ENCODE data around the gene IGSF21.

Gene IGSF21

DNA sequence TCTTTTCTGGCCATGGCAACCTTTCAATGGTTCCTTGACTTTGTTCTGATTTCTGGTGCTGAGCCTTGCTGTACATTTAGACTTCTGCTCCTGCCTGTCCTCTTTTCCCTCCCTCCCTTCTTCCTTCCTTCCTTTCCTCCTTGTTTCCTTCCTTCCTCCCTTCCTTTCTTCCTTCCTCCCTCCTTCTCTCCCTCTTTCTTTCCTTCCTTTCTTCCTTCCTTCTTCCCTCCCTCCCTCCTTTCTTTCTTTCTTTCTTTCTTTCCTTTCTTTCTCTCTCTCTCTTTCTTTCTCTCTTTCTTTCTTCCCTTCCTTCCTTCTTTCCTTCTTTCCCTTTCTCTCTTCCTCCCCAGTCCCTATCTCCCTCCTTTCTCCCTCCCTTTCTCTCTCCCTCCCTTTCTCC, 10.4 kb upstream of the IGSF21 start:
- DNase-seq (ENCODE audit: low spot score): no peak

DNA sequence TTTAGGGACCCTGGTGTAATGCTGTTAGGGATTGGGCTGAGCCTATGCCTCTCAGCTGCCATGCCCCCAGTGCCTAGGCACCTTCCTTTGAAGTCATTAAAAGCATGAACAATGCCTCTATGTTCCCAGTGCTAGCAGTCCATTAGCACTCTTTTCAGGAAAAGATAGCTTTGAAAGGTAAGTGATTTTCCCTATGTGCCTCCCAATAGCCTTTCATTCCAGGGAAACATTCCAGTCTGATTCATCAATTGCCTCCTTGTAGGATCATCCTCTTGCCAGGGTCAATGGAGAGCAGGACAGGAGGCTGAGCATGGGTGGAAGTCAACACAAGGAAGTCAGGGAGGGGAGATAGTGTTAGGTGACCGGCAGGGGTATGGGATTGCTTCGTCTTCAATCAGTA, 8.6 kb upstream of the IGSF21 start:
- DNase-seq (ENCODE audit: low spot score): no peak

DNA sequence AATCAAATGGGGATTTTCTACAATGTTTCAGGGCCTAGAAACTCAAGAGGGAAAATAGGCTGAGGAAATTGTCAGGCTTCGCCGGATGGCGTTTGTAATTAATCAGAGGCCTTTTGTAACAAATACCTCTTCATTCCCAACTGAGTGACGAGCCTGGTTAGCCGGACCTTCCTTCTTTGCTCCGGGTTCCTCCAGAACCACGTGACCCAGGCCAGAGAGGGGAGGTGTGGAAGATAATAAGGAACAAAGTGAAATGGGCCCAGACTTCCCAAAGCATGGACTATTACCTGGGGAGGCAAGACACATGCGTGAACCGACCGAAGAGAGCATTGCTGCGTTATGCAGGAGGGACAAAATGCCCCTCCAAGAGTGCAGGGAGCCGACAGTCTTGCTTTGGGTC, 7.5 kb upstream of the IGSF21 start:
- DNase-seq (ENCODE audit: low spot score): no peak

GRCh38 chr1:18100491-18101063, 7.0 kb upstream of the IGSF21 start:
- DNase-seq (ENCODE audit: low spot score): peak; percentile 49

GRCh38 chr1:18101508-18101907, 6.1 kb upstream of the IGSF21 start:
- no peak for DNase-seq (ENCODE audit: low spot score)

- no peak for DNase-seq (ENCODE audit: low spot score)
Observed at GRCh38 chr1:18103788-18104421, 3.7 kb upstream of the IGSF21 start.

DNA sequence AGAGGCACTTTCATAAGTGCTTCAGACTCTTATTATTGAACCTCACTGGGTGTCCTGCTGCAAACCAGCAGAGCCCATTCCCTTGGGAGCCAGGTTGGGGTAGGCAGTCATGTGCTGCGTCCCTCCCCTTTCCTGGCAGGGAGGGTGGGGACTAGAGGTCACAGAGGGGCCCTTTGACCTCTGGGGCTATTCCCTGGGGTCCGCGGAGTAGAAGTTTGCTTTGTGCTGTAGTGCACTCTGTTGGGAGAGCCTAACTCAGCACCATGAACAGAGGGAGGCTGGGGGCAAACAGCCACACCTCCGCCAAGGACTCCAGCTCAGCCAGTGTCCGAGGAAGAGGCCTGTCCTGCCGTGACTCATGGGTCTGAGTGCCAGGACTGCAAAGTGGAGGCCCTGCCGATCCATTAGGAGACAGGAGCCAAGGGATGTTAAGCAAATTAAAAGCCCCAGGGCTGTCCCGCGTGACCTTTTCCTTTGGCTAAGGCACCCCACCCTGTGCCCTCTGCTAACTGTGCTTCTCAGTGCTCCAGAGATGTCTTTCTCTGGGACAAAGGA, 3.0 kb upstream of the IGSF21 start:
- no peak for DNase-seq (ENCODE audit: low spot score)

- DNase-seq (ENCODE audit: low spot score): no peak
Observed at GRCh38 chr1:18105196-18105595, 2.4 kb upstream of the IGSF21 start.

- no peak for DNase-seq (ENCODE audit: low spot score)
Observed at GRCh38 chr1:18108299-18109057, 880 bp downstream of the IGSF21 start.

DNA sequence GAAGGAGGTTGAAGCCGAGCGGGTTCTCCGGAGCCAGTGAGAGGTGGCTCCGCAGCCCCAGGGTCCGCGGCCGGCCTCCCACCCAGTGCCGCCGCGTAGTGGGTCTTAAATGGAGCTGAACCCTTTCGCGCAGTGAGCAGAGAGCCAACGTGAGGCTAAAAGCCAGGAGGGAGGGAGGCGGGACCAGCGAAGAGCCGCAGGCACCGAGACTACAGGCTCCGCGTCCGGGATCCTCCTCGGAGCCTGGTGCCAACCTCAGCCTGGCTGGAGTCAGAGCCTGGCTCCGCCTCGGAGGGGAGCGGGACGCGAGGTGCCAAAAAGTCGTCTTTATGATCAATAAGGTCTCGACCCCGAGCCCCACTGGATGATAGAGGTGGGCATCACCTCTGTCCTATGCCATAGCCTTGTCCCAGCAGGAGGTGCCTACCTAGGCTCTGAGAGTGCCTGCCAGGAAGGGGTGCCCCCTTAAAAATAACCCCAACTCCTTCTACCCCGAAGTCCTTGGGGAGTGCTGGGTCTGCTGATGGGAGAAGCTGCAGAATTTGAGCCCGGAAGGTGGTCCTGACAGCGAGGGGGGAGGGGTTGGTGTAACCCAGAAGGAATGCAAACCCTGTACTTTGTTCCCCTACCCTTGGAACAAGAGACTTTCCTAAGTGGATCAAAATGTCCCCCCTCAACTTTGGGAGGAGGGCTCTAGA, 1.6 kb downstream of the IGSF21 start:
- DNase-seq (ENCODE audit: low spot score): no peak

GRCh38 chr1:18109756-18110597, 2.4 kb downstream of the IGSF21 start:
- DNase-seq (ENCODE audit: low spot score): no peak

DNA sequence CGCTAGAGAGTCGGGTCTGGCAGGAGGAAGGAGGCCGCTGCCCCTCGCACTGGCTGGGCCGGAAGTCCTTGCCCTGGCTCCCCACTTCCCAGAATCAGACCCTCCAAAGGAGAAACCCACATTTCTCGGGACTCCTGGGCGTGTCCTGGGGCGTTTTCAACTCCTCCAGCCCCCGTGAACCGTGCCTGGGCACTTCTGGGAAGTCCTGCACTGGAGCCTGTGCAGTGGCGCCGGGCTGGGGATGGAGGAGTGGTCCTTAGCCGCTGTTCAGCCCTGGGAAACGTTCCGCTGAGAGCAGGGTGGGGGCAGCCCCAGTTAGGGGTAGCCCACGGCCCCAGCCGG, 3.0 kb downstream of the IGSF21 start:
- no peak for DNase-seq (ENCODE audit: low spot score)

GRCh38 chr1:18110968-18111367, 3.4 kb downstream of the IGSF21 start:
- no peak for DNase-seq (ENCODE audit: low spot score)

DNA sequence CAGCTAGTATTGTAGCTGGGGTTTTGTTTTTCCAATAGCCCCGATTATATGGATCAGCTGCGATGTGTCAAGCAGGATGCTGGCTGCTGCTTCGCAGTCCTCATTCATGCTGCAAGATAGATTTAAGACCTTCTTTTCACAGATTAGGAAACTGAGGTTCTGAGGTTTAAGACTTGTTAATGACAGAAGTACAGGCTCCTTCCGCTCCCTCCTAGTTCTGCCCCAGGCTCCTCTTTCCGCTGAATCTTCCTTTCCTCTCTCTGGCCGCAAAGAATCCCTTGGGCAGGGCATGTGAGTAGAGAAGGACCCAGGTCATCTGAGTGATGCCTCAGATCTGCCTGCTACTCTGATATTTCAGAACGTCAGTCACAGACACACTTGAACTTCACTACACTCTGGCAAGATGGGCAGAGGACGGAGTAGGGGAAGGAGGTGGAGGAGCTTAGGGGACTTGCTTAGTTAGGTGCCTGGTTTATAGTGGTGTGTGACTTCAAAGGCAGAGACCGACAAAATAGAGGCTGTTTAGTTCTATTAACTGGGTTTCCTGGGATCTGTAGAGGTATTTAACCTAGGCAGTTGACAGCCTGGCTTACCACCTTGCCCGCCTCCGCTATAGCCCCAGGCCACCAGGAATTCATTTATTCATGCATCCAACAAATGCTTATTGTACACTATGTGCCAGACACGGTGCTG, 4.2 kb downstream of the IGSF21 start:
- no peak for DNase-seq (ENCODE audit: low spot score)

DNA sequence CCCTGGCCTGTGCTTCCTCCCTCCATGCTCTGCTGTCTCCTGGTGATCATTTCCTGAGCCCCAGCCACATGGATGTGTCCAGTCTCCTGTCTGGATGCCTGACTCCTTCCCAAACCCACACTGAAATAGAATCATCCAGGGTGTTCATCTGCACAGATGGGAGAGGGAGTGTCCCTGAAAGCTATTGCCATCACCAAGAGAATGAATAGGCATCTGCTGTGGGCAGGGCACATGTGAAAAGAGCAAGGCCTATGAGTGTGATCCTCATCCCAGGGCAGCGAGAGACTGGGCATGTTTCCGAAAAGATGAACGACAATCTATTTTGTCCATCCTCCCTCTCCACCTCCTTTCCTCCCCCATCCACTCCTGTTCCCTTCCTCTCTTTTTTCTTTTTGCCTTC, 5.0 kb downstream of the IGSF21 start:
- no peak for DNase-seq (ENCODE audit: low spot score)

- no peak for DNase-seq (ENCODE audit: low spot score)
Observed at GRCh38 chr1:18114726-18115410, 7.3 kb downstream of the IGSF21 start.

DNA sequence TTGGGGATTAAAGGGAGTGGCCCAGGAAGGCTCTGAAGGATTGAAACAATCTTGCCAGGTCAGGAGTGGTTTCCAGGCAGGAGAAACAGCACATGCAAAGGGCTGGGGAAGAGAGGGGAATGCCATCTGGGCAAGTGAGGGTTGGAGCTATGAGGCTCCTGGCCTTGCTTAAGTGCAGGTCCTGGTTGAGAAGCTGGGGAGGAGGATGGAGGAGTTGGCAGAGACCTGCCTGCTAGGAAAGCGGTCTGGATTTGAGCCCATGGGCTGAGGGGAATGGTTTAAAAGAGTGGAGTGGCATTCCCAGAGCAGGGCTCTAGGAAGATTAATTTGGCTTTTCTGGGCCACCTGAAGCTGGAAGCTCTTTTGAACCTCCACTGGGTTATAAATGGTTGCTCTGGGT, 9.2 kb downstream of the IGSF21 start:
- no peak for DNase-seq (ENCODE audit: low spot score)

DNA sequence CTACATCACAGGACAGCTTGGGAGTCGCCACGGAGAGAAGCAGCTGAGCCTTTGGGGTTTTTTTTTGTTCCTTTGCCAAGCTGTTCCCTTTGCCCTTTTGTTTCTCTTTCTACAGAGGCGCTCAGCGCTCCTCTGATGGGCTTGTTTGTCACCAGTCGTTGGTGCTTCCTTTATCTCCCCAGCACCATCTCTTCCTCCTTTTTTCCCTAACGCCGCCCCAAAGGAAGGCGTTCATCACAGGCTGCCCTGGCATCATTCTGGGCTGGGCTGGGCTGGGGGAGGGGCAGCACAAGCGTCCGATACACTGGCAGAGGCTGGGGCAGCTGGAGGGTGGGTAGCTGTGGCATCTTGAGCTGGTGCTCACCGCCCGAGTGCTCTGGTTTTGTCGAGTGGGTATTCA, 10.5 kb downstream of the IGSF21 start:
- DNase-seq (ENCODE audit: low spot score): no peak

GRCh38 chr1:18118491-18118890, 10.9 kb downstream of the IGSF21 start:
- no peak for DNase-seq (ENCODE audit: low spot score)

DNA sequence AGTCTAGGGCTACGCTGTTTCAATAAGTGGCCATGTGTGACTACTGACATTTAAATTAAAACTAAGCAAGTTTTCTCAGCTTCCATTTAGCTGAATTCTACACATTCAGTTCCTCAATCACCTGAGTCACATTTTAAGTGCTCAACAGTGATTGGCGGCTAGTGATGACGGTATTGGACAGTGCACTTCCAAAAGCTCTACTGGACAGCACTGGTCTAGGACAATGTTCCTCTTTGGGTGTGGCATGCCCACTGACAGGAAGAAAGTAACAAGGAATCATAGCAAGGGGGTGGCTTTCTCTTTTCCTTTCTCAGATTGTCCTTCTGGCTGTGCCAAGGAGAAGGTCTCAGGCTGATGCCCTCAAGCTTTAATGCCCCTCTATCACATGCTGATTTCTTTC, 11.7 kb downstream of the IGSF21 start:
- DNase-seq (ENCODE audit: low spot score): no peak
